ENCODE data around the gene ERVMER34-1. TPM values are rescaled to one million over a fixed set of nuclear protein-coding genes. Genes with fewer than 3 reads are reported as not detected.

ERVMER34-1 gene
- total and polyA plus RNA-seq, 12 donors: 1.3 to 10.2 (median 3.6) TPM

GRCh38 chr4:52721968-52722815, 29.0 kb downstream of the ERVMER34-1 start:
- ATAC-seq: peak; percentile 98 to 100 (median 99)
- Histone ChIP-seq H3K9me3 (no peaks in the 10 kb centered on the region), H3K4me1 (peaks cover 0 to 15% (median 10%) of the 10 kb centered on the region in 9 donors), H3K27ac (peak overlapping the region; percentile 63 to 93 (median 84)), H3K27me3 (no peaks in the 10 kb centered on the region), H3K36me3 (peaks cover 0 to 34% (median 0%) of the 10 kb centered on the region in 9 donors), H3K4me3 (peak overlapping the region; percentile 67 to 96 (median 88))
- intact Hi-C loops (cut with DNase I): loop anchor here in 7 of 10 donors (1.0 to 10.0 kb wide), 7 partner anchors 10 to 263 kb away; partner anchors contain the start of gene RASL11B (in 4 of the 7)
- DNase-seq: peak; percentile 91 to 97
- 1% methylated on average over 56 of the region's 56 CpGs for WGBS, 2 donors
- peak in 1 of 9 donors; percentile 34 for TF ChIP-seq CTCF (IDR thresholded peaks at IDR 0.05)

- no peak overlapping the region for H3K27ac ChIP-seq
- DNase-seq (no peak), ATAC-seq (no peak)
- WGBS, 2 donors: 90 to 99% methylated on average over 3 of the region's 3 CpGs
- no peaks in the 10 kb centered on the region for H3K9me3 ChIP-seq
- H3K4me3 ChIP-seq: no peak overlapping the region
- H3K27me3 ChIP-seq: no peaks in the 10 kb centered on the region
- intact Hi-C loops (cut with DNase I): loop anchor here in 4 of 10 donors (10.0 kb wide), 3 partner anchors 147 to 267 kb away; partner anchors contain the start of gene RASL11B (in 2 of the 4)
- no peak for TF ChIP-seq CTCF (IDR thresholded peaks at IDR 0.05)
- H3K4me1 ChIP-seq: peaks cover 0 to 42% (median 37%) of the 10 kb centered on the region in 9 donors
- H3K36me3 ChIP-seq: peaks cover 0 to 70% (median 10%) of the 10 kb centered on the region in 9 donors
These were observed 33.1 kb downstream of the ERVMER34-1 start for GRCh38 chr4:52718123-52718522.

GRCh38 chr4:52716364-52717151, 34.7 kb downstream of the ERVMER34-1 start:
- Histone ChIP-seq H3K27me3 (no peaks in the 10 kb centered on the region), H3K4me3 (no peak overlapping the region), H3K36me3 (peaks cover 0 to 70% (median 10%) of the 10 kb centered on the region in 9 donors), H3K9me3 (no peaks in the 10 kb centered on the region), H3K27ac (peak overlapping the region in 1 of 10 donors; percentile 96), H3K4me1 (peaks cover 0 to 42% (median 31%) of the 10 kb centered on the region in 9 donors)
- 87 to 89% methylated on average over 6 of the region's 6 CpGs for WGBS, 2 donors
- ATAC-seq (no peak), DNase-seq (no peak)
- intact Hi-C loops (cut with DNase I): loop anchor here in 4 of 10 donors (10.0 kb wide), 3 partner anchors 148 to 268 kb away; partner anchors contain the start of gene RASL11B (in 2 of the 4)
- TF ChIP-seq CTCF (IDR thresholded peaks at IDR 0.05): no peak

- Histone ChIP-seq H3K4me3 (no peak overlapping the region), H3K9me3 (no peaks in the 10 kb centered on the region), H3K27me3 (no peaks in the 10 kb centered on the region), H3K4me1 (peaks cover 0 to 41% (median 29%) of the 10 kb centered on the region in 9 donors), H3K36me3 (peaks cover 0 to 69% (median 10%) of the 10 kb centered on the region in 9 donors), H3K27ac (peak overlapping the region in 1 of 10 donors; percentile 96)
- 81 to 85% methylated on average over 3 of the region's 3 CpGs for WGBS, 2 donors
- no peak for DNase-seq
- ATAC-seq: no peak
- no peak for TF ChIP-seq CTCF (IDR thresholded peaks at IDR 0.05)
- intact Hi-C loops (cut with DNase I): loop anchor here in 4 of 10 donors (10.0 kb wide), 3 partner anchors 149 to 269 kb away; partner anchors contain the start of gene RASL11B (in 2 of the 4)
These were observed 35.3 kb downstream of the ERVMER34-1 start for GRCh38 chr4:52715914-52716313.
